RWPE1 (cell line): ENCODE data around the gene AKR7A3.
"Not testable (repeated sequence)": the region's sequence is repeated elsewhere in the genome, so short reads cannot be mapped to it uniquely, and the experiment has no call there.

ENCODE experiments used
- CTCF ChIA-PET: fragments of 350-600 bp; sonication (Branson Sonifier 250); formaldehyde crosslinking; extraction: SDS; loops from one replicate; lab custom pipeline; 2021; lab: Yijun Ruan, JAX
- POLR2A ChIA-PET: fragments of 400-600 bp; formaldehyde crosslinking; extraction: SDS; loops from one replicate; lab custom pipeline; 2020; ENCODE audit warnings: antibody characterized with exemption; ENCODE audit not compliant: low non-redundant PET; lab: Yijun Ruan, JAX
- DNase-seq: peaks from one replicate; pipeline ENCODE4 v3.0.0; 2012; ENCODE audit warnings: low spot score
- H3K27ac ChIP-seq: fragments of 450-650 bp; 2 replicates; pipeline ENCODE4 v1.5.1; 2017
- CTCF ChIP-seq: fragments of 450-650 bp; conservative IDR thresholded peaks from 2 replicates; pipeline ENCODE4 v1.5.1; 2017; ENCODE audit warnings: low read depth, mild to moderate bottlenecking

The AKR7A3 gene

GRCh38 chr1:19305880-19306279 lies 17.3 kb upstream of the AKR7A3 start:
- H3K27ac ChIP-seq, result no peak overlapping the region
- TF ChIP-seq CTCF, result no peak
- ChIA-PET POLR2A (no interaction called here), CTCF (no interaction called here)
- DNase-seq, result no peak

- not testable (repeated sequence) for H3K27ac ChIP-seq, DNase-seq
- ChIA-PET POLR2A (interaction anchor here (0.6 kb wide), 1 partner anchor 1123 kb away, joined by 3 read pairs; no protein-coding TSS in a partner anchor), CTCF (interaction anchor here (0.6 kb wide), 1 partner anchor 195 kb away, joined by 3 read pairs; no protein-coding TSS in a partner anchor)
These were observed 15.5 kb upstream of the AKR7A3 start for GRCh38 chr1:19304081-19304480.

- ChIA-PET CTCF (no interaction called here), POLR2A (no interaction called here)
- no peak for TF ChIP-seq CTCF
- no peak overlapping the region for H3K27ac ChIP-seq
- DNase-seq, result no peak
These were observed 11.6 kb upstream of the AKR7A3 start for GRCh38 chr1:19300211-19300610.

GRCh38 chr1:19294638-19295037 lies 6.1 kb upstream of the AKR7A3 start:
- no peak overlapping the region for H3K27ac ChIP-seq
- ChIA-PET CTCF (interaction anchor here (1.2 kb wide), 1 partner anchor 10 kb away, joined by 4 read pairs; no protein-coding TSS in a partner anchor), POLR2A (no interaction called here)
- no peak for DNase-seq
- TF ChIP-seq CTCF, result no peak

GRCh38 chr1:19289244-19289643 lies 674 bp upstream of the AKR7A3 start:
- no peak for DNase-seq
- no peak for TF ChIP-seq CTCF
- CTCF ChIA-PET, result interaction anchor here (0.6 kb wide), 1 partner anchor 362 kb away, joined by 3 read pairs; no protein-coding TSS in a partner anchor

GRCh38 chr1:19287436-19288185 lies 959 bp downstream of the AKR7A3 start:
- CTCF ChIA-PET, result interaction anchor here (0.7 kb wide), 1 partner anchor 560 kb away, joined by 3 read pairs; no protein-coding TSS in a partner anchor
- DNase-seq, result no peak
- TF ChIP-seq CTCF, result no peak
- POLR2A ChIA-PET, result no interaction called here
- no peak overlapping the region for H3K27ac ChIP-seq

More at GRCh38 chr1:19289244-19289643, 674 bp upstream of the AKR7A3 start:
- no peak overlapping the region for H3K27ac ChIP-seq
- POLR2A ChIA-PET, result interaction anchor here (0.7 kb wide), 1 partner anchor 23 kb away, joined by 3 read pairs; the partner anchor contains the start of genes AKR7A2 and SLC66A1

GRCh38 chr1:19285807-19286206 lies 2.8 kb downstream of the AKR7A3 start:
- H3K27ac ChIP-seq, CTCF ChIA-PET, DNase-seq, POLR2A ChIA-PET: not testable (repeated sequence)

- CTCF ChIA-PET, result interaction anchor here (1.1 kb wide), 1 partner anchor 365 kb away, joined by 6 read pairs; no protein-coding TSS in a partner anchor
- H3K27ac ChIP-seq, DNase-seq, POLR2A ChIA-PET: not testable (repeated sequence)
These were observed 3.2 kb downstream of the AKR7A3 start for GRCh38 chr1:19285366-19285765.
